Non-pigmented ciliary epithelial cell (primary cell): ENCODE data around the gene HIRIP3.
"Not testable (repeated sequence)": the region's sequence is repeated elsewhere in the genome, so short reads cannot be mapped to it uniquely, and the experiment has no call there.

Experiments
- DNase-seq: peaks from one replicate; pipeline ENCODE4 v3.0.0-alpha.2; 2010; ENCODE audit warnings: low read depth

The HIRIP3 gene, protein sequence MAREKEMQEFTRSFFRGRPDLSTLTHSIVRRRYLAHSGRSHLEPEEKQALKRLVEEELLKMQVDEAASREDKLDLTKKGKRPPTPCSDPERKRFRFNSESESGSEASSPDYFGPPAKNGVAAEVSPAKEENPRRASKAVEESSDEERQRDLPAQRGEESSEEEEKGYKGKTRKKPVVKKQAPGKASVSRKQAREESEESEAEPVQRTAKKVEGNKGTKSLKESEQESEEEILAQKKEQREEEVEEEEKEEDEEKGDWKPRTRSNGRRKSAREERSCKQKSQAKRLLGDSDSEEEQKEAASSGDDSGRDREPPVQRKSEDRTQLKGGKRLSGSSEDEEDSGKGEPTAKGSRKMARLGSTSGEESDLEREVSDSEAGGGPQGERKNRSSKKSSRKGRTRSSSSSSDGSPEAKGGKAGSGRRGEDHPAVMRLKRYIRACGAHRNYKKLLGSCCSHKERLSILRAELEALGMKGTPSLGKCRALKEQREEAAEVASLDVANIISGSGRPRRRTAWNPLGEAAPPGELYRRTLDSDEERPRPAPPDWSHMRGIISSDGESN

DNA sequence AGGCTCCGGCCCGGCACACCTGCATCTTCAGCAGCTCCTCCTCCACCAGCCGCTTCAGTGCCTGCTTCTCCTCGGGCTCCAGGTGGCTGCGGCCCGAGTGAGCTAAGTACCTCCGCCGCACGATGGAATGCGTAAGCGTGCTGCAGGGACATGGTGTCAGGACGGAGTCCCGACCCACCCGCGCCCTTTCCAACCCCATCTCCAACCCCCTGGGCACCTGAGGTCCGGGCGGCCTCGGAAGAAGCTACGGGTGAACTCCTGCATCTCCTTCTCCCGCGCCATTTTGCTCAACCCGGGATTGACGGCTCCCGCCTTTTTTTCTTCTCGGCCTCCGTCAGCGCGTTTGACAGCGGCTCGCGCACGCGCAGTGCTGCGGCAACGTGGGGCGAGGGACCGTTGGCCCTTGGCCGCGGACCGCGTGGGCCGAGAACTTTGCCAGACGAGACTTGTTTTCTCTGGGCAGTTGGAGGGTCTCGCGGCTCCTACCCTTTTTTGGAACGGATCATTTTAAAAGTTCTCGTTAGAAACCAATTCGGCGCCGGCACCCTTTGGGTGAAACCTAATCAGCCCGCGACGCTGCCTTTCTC, at the start of gene HIRIP3:
HIRIP3 (minus strand) TSS at position 294 of the 587 bp plus-strand sequence; CDS start at position 282, 12 bp downstream.
- DNase-seq: no peak

DNA sequence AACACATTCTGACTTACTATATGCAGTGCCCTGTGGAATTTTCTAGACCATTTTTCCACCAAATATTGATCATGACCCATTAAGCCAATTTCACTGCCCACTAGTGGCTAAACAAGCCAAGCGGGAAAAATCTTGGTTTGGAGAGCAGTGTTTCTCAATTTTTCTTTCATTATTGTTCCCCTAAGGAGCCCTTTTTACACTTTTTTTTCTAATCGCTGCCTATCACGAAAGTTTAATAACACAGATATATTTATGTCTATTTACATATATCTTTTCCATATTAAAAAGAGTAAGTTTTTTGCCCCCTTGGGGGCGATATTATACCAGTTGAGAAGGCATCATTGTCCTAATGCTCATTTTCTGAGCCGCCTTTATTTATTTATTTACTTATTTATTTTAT, 46.4 kb upstream of the HIRIP3 start:
- no peak for DNase-seq

DNA sequence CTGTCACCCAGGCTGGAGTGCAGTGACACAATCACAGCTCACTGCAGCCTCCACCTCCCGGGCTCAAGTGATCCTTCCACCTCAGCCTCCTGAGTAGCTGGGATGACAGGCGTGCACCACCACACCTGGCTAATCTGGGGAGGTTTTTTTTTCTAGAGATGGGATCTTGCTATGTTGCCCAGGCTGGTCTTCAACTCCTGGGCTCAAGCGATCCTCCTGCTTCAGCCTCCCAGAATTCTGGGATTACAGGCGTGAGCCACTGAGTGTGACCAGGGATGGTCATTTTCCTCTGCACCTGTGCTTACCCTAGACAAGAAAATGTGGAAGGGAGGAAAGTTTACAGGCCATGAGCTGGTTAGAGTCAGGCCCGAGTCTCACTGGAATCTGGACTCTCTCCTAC, 45.3 kb upstream of the HIRIP3 start:
- DNase-seq: not testable (repeated sequence)

DNA sequence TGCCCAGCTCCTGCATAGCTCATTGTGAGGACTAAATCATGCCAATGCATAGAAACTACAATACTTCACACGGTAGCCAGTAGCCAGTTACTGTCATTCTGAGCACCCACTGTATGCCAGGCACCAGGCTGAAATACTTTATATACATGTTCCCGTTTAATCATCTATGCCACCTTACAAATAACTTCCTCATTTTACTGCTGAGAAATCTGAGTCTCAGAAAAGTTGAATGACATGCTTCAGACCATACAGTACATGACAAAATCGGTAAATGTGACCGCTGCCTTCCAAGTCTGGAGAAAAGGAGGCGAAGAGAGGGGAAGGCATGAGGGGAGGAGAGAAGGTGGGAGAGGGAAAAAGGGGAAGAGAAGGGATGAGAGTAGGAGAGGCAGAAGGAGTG, 44.8 kb upstream of the HIRIP3 start:
- DNase-seq: no peak

DNA sequence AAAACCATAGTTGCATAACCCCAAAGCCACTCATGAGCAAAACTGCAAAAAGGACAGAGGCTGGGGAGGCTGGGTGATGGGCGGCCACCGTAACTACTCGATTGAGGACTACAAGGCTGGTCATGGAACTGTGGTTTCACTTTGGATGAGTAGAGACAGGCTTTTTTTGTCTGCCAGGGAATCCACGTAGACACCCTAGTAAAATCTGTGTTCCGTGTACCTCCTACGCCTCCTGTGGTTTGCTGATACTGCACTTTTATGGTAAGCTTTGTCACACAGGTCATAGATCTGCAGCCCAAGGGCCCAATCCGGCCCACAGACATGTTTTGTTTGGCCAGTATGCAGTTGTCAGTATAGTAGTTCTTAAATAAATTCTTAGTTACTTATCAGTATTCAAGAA, 37.9 kb upstream of the HIRIP3 start:
- no peak for DNase-seq

DNA sequence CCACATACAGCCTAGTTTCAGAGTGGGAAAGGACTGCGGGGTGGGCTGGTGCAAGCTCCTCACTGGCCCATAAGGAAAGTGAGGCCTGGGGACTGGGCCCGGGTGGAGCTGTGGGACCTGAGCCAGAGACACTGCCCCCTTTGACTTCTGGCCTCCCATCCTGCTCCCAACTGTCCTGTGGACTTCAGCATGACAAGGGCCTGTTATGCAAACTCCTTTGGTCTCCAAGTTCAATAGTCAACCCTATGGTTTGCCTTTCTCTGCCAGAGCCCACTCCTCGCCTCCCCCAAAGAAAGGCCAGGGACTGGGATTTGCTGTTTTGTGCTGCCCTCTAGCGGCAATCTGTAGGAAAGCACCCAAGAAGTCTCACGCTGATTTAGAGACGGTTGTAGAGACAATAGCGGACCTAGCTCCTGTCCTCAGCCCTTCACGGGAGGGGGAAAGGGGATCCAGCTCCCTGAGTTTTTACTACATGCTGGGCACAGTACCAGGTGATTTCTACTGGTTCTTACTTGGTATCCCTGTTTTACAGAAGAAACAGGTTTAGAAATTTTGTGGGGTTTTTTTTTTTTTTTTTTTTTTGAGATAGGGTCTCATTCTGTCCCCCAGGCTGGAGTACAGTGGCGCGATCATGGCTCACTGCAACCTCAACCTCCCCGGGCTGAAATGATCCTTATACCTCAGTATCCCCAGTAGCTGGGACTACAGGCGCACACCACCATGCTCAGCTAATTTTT, 36.8 kb upstream of the HIRIP3 start:
- DNase-seq: no peak

DNA sequence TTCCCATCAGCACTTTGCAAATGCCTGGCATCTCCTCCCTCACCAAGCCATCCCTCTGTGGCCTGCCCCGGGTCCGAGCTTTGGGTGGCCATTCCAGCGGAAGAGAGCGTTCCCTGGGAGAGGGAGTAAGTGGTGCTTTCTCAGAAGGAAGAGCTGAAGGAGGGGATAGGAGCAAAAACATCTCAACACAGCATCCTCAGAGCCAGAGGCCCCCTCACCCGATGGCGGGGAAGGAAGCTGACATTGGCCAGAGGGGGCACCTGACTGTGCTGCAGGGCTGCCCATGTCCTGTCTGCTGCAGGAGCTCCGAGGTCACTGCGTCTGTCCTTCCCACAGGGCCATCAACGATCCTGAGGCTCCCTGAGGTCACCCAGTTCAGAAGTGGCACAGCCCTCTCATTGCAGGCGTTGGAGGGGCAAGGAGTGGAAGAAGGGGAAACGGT, 36.1 kb upstream of the HIRIP3 start:
- no peak for DNase-seq

DNA sequence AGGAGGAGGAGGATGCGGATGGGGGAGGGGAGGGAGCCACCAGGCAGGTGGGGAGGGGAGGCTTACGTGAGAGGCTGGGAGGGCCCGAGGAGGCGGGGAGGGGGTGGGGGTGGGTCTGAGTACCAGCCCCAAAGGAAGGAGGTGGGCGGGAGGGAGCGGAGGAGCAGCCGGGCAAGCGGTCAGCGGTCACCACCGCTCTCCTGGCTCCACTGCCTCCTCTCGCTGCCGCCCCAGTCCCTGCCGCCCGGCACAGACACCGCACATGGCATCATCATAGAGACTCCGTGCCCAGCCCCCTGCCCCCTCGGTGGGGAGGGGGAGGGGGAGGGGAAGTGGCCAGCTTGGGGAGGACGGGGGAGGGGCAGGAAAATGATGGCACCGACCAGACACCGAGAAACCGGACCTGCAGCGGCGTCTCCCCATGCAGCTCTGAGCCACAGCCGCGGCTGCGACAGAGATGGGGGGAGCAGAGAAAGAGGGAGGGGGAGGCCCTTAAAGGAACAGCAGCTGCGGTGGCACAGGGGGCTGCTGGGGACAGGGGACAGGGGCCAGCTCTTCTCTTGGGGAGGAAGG, 35.5 kb upstream of the HIRIP3 start, which contains the start of gene TLCD3B:
TLCD3B (minus strand) TSS at position 431 of the 573 bp plus-strand sequence. CDS start 744 bp downstream, outside the sequence.
- no peak for DNase-seq

DNA sequence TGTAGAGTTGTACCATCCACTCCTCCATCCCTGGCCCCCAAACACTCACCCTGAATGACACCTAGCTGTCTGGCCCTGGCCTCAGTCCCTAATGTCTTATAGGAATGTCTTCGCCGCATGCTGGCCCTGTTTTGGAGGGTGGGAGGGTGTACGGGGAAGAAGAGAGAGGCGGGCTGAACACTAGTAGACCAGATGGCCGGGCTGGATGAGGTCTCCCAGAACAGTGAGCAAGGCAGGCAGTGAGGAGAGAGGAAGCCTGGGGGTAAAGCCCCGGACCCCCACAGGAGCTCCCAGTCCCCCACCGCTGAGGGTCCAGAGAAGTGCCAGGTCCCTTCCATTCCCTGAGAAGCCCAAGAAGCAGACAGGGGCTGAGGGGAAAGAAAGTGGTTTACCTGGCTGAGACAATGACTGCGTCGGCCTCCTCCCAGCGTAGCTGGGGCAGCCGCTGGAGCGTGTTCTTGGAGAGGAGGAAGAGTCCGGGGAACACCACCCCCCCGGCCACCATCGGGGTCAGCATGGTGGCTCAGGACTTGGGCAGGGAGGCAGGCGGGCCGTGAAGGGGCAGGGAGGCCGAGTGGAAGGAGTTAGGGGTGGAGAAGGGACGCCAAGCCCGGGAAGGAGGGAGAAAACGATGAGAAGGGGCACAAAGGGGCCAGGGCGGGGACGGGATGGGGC, 34.7 kb upstream of the HIRIP3 start:
- DNase-seq: no peak

DNA sequence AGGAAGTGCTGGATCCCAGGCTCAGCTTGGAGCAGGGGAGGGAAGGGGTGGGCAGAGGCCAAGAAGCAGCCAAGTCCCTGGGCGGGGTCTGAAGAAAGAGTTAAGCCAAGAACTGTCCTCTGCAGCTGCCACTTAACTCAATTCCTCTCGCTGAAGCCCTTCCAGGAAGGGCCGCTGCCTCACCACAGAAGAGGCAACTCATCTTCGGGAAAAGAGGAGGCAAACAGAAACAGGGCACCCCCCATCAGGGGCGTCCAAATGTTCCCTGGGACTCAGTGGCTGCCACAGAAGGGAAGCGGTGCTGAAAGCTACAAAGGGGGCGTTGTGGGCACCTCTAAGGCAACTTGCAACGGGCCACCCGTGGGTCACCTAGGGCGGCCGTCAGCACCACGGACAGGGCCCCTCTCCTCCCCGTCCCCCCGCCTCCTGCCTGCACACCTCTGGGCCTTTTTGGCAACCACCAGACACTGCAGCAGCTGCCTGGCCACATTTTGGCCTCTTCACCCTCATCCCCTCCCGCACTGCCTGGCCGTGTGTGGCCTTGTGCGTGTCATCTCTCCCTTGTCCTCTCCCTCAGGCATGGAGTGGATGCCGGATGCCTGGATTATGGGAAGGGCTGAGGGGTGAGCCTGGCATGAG, 33.1 kb upstream of the HIRIP3 start:
- no peak for DNase-seq

DNA sequence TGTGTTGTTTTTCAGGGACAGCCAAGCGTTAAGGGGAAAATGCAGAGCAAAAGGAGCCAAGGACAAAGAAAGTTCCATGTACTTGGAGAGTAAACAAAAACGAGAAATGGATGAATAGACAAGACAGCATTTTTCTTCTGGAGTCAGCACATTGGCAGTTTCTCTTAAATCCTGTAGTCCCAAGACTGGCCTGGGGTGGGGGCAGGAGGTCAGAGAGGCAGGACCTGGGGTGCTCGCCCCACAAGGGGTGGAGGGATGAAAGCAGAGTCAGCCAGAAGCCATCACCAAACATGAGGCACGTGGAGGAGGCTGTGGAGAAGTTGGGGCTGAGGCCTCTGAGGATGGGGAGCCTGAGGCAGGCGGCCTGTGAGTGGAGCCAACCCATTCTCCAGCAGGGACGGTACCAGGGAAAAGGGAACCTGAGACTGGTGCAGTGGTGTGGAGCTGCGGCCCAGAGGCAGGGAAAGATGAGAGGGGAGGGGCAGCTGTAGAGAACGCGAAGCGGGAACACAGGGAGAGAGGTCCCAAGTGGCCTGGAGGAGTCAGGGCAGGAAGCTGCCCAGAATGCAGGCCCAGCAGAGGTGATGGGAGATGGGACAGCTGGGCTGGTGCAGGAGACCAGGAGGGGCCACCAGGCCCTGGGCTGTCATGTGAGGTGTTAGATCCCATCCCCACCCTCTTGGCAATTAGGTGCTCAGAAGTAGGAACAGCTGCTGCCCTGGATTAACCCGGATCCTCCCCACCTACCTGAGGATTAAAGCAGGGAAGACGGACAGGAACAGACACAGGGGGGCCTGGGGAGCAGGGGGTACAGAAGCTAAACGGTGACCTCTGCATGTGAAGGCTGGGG, 32.4 kb upstream of the HIRIP3 start:
- DNase-seq: no peak

DNA sequence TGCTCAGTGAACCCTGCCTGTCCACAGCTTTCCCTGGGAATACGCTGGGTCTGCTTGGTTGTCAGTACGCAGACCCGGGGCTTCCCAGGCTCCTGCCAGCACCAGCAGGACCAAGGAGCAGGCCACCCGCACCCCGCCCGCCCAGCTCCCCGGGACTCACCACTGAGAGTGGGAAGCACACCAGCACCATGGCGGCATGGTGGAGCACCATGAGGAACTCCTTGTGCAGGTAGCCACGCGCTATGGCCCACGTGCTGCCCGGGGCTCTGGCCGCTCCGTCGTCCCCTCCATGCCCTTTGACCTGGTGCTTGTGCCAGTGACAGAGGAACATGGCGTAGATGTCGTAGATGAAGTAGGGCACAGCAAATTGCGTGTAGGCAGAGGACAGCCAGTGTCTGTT, 31.0 kb upstream of the HIRIP3 start:
- no peak for DNase-seq

DNA sequence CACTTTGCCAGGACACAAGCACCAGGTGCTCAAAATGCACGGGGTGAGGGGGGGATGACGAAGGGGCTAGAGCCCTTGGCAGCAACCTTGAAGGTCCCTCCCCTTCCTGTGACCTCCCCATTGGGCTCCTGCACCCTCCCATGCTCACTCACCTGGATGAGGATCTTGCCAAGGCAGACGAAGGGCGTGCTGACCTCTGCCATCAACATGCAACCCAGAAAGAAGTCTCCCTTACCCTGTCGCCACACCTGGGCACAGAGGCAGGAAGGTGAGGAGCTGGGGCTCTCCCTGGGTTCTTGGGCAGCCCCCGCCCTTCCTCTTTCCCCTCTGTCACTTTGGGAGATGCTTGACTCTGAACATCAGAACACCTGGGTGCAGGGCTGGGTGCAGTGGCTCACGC, 30.2 kb upstream of the HIRIP3 start:
- DNase-seq: no peak

DNA sequence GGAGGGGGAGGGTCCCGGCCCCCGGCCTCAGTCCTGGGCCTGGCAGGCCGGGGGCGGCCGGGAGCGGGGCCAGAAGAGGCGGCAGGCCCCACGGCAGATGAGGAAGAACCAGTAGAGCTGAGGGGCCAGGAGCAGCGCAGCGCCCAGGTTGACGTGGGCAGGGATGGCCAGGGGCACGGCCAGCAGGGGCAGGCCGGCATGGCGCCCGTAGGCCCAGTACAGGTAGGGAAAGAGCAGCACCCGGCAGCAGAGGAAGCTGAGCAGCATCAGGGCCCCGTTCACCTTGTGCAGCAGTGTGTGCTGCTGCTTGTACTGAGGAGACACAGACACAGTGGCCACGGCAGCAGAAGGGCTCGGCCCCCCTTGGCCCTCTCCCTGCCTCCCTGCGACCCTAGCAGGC, 29.7 kb upstream of the HIRIP3 start:
- DNase-seq: no peak

DNA sequence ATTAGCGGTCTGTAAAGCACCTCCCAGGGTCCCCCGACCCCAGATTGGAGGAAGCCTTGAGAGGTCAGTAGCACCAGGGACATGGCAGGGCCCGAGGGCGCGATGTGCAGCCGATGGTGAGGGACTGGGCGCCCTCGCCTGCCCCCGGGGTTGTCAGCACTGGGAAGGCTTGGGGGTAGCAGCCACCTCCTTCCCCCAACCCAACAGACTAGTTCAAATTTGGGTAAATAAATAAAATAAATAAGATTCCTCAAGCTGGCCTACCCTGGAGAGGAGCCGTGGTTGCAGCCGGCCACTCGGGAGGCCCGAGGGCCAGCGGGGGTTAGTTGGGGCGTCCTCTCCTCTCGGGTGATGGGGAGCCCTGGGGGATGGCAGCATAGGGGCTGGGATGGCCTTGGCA, 29.0 kb upstream of the HIRIP3 start:
- DNase-seq: no peak

DNA sequence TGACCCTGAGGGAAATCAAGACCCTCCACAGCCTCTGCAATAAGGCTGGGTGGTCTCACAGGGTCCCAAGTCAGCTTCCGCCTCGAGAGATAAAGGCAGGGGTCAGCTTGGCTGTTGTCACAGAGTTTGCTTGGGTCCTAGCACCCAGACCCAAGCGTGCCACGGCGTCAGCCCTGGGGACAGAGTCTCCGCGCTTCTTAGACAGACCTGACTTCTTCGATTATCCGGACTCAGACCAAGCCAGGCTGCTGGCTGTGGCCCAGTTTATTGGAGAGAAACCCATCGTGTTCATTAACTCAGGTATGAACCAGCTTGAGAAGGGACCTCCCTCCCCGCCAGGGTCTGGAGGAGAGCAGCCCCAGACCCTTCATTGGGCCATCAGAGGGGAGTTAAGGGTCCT, 28.2 kb upstream of the HIRIP3 start:
- no peak for DNase-seq

DNA sequence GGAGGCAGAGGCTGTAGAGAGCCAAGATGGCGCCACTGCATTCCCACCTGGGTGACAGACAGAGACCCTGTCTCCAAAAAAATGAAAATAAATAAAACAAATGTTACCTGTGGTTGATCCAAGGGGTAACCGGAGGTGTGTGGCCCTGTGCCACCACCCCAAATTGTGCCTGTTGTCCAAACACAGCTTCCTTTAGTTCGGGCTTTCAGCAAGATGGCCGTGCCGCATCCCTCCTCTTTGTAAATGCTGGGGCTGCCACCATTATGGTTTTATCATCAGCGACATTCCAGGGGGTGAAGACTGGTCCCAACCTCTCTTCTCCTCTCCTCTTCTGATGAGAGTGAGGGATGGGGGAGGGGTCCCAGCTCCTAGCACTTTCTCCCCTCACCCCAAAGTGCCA, 27.5 kb upstream of the HIRIP3 start, which contains the start of gene C16orf92:
C16orf92 (plus strand) TSS at position 312 of the 400 bp plus-strand sequence. CDS start 143 bp downstream, outside the sequence.
- DNase-seq: no peak

DNA sequence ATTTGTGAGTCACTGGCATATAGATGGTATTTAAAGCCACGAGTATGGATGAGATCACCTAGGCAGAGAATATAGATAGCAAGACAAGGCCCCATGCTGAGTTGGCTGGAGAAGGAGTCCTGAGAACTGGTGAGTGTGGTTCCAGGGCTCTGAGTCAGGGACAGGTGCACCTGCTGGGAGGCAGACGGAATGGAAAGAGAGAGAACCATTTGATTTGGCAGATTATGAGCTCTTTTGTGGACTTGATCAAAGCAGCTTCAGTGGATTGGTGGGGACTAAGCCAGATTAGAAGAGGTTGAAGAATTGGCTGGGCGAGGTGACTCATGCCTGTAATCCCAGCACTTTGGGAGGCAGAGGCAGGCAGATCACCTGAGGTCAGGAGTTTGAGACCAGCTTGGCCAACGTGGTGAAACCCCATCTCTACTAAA, 23.3 kb upstream of the HIRIP3 start:
- no peak for DNase-seq

DNA sequence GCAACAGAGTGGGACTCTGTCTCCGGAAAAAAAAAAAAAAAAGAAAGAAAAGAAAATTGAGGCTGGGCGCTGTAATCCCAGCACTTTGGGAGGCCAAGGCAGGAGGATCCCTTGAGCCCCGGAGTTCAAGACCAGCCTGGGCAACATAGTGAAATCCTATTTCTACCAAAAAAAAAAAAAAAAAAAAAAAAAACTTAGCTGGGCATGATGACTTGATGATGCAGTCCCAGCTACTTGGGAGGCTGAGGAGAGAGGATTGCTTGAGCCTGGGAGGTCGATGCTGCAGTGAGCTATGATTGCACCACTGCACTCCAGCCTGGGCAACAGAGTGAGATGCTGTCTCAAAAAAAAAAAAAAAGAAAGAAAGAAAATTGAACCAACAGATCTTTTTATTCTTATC, 22.5 kb upstream of the HIRIP3 start:
- DNase-seq: not testable (repeated sequence)

DNA sequence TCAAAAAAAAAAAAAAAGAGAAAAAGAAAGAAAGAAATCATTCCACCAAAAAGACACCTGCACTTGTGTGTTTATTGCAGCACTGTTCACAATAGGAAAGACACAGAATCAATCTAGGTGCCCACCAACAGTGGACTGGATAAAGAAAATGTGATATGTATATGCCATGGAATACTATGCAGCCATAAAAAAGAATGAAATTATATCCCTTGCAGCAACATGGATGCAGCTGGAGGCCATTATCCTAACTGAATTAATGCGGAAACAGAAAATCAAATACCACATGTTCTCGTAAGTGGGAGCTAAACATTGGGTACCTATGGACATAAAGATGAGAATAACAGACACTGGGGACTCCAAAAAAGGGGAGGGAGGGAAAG, 21.9 kb upstream of the HIRIP3 start:
- no peak for DNase-seq
